ENCODE measurements around the gene PXN. TPM values are rescaled to one million over a fixed set of nuclear protein-coding genes. Genes with fewer than 3 reads are reported as not detected.

Gene PXN
- total RNA-seq, 2 experiments from 2014 or later, result 69.3 to 146 TPM

Other genes starting within 250 kb of the PXN start
- gene RAB35, start 149.0 kb downstream of the PXN start, total RNA-seq, result 10 to 100 TPM; 63.7 to 81.3 TPM
- gene GCN1, start 71.0 kb downstream of the PXN start, total RNA-seq, result 100 to 1,000 TPM; 126 to 151 TPM
- 1,000 to 10,000 TPM; 1,755 to 2,356 TPM for gene RPLP0, start 64.6 kb downstream of the PXN start, total RNA-seq
- 1,000 to 10,000 TPM in 1 of 2 experiments, 100 to 1,000 TPM in 1; 953 to 3,569 TPM for gene RNU4-2, start 26.2 kb upstream of the PXN start, total RNA-seq
- 1,000 to 10,000 TPM in 1 of 2 experiments, 100 to 1,000 TPM in 1; 780 to 2,122 TPM for gene RNU4-1, start 27.5 kb upstream of the PXN start, total RNA-seq
- gene SIRT4, start 36.6 kb upstream of the PXN start, total RNA-seq, result 1 to 10 TPM; 2.4 to 3.0 TPM
- not detected for gene PLA2G1B, start 62.0 kb upstream of the PXN start, total RNA-seq
- gene MSI1, start 103.4 kb upstream of the PXN start, total RNA-seq, result under 1 TPM in 1 of 2 experiments, not detected in 1; 0.07 TPM
- gene COX6A1, start 172.4 kb upstream of the PXN start, total RNA-seq, result 100 to 1,000 TPM; 329 to 408 TPM
- gene TRIAP1, start 180.7 kb upstream of the PXN start, total RNA-seq, result 10 to 100 TPM; 26.8 to 38.0 TPM
- gene GATC, start 180.7 kb upstream of the PXN start, total RNA-seq, result 10 to 100 TPM; 25.3 to 32.7 TPM
- gene SRSF9, start 204.0 kb upstream of the PXN start, total RNA-seq, result 100 to 1,000 TPM; 195 to 240 TPM
- gene DYNLL1, start 230.4 kb upstream of the PXN start, total RNA-seq, result 100 to 1,000 TPM; 190 to 264 TPM